Measurements from ENCODE around the gene PDHX. TPM values are rescaled to one million over a fixed set of nuclear protein-coding genes. Genes with fewer than 3 reads are reported as not detected.

The PDHX gene
- total RNA-seq, 1 donor from 2014 or later = 40.3 TPM

- Mint-ChIP-seq H3K27ac (no peak overlapping the region), H3K36me3 (peaks cover 13% of the 10 kb centered on the region), H3K4me3 (no peak overlapping the region), H3K4me1 (ENCODE audit: unreplicated experiment) (peaks cover under 1% of the 10 kb centered on the region), H3K27me3 (no peaks in the 10 kb centered on the region), H3K9me3 (no peaks in the 10 kb centered on the region)
- DNase-seq (ENCODE audit: extremely low spot score, unreplicated experiment) = no peak
- no peak for TF ChIP-seq CTCF (conservative IDR thresholded peaks at IDR 0.05)
Observed at GRCh38 chr11:34881900-34882299, 34.5 kb upstream of the PDHX start.

GRCh38 chr11:34886609-34887008, 29.8 kb upstream of the PDHX start:
- no peaks in the 10 kb centered on the region for H3K27me3 Mint-ChIP-seq
- no peak for TF ChIP-seq CTCF (conservative IDR thresholded peaks at IDR 0.05)
- DNase-seq (ENCODE audit: extremely low spot score, unreplicated experiment) = no peak
- no peaks in the 10 kb centered on the region for H3K9me3 Mint-ChIP-seq
- peaks cover 17% of the 10 kb centered on the region for H3K36me3 Mint-ChIP-seq
- no peak overlapping the region for H3K27ac Mint-ChIP-seq
- H3K4me3 Mint-ChIP-seq = no peak overlapping the region
- peaks cover 5% of the 10 kb centered on the region for H3K4me1 Mint-ChIP-seq (ENCODE audit: unreplicated experiment)

- no peak overlapping the region for H3K4me3 Mint-ChIP-seq
- DNase-seq (ENCODE audit: extremely low spot score, unreplicated experiment) = no peak
- H3K27me3 Mint-ChIP-seq = no peaks in the 10 kb centered on the region
- TF ChIP-seq CTCF (conservative IDR thresholded peaks at IDR 0.05) = no peak
- H3K27ac Mint-ChIP-seq = no peak overlapping the region
- H3K9me3 Mint-ChIP-seq = no peaks in the 10 kb centered on the region
- peaks cover 5% of the 10 kb centered on the region for H3K4me1 Mint-ChIP-seq (ENCODE audit: unreplicated experiment)
- H3K36me3 Mint-ChIP-seq = peaks cover 12% of the 10 kb centered on the region
Observed at GRCh38 chr11:34887260-34887659, 29.2 kb upstream of the PDHX start.

GRCh38 chr11:34890089-34890488, 26.3 kb upstream of the PDHX start:
- H3K27ac Mint-ChIP-seq = no peak overlapping the region
- no peaks in the 10 kb centered on the region for H3K9me3 Mint-ChIP-seq
- H3K27me3 Mint-ChIP-seq = no peaks in the 10 kb centered on the region
- no peak overlapping the region for H3K4me3 Mint-ChIP-seq
- peaks cover 8% of the 10 kb centered on the region for H3K36me3 Mint-ChIP-seq
- H3K4me1 Mint-ChIP-seq (ENCODE audit: unreplicated experiment) = peaks cover 5% of the 10 kb centered on the region
- TF ChIP-seq CTCF (conservative IDR thresholded peaks at IDR 0.05) = peak; percentile 67
- no peak for DNase-seq (ENCODE audit: extremely low spot score, unreplicated experiment)

GRCh38 chr11:34890812-34891211, 25.6 kb upstream of the PDHX start:
- Mint-ChIP-seq H3K4me3 (no peak overlapping the region), H3K36me3 (peaks cover 8% of the 10 kb centered on the region), H3K9me3 (no peaks in the 10 kb centered on the region), H3K27ac (no peak overlapping the region), H3K27me3 (no peaks in the 10 kb centered on the region), H3K4me1 (ENCODE audit: unreplicated experiment) (peaks cover 5% of the 10 kb centered on the region)
- TF ChIP-seq CTCF (conservative IDR thresholded peaks at IDR 0.05) = peak; percentile 74
- DNase-seq (ENCODE audit: extremely low spot score, unreplicated experiment) = no peak

- peaks cover 13% of the 10 kb centered on the region for H3K36me3 Mint-ChIP-seq
- H3K4me3 Mint-ChIP-seq = no peak overlapping the region
- no peak overlapping the region for H3K27ac Mint-ChIP-seq
- DNase-seq (ENCODE audit: extremely low spot score, unreplicated experiment) = no peak
- no peaks in the 10 kb centered on the region for H3K9me3 Mint-ChIP-seq
- no peak for TF ChIP-seq CTCF (conservative IDR thresholded peaks at IDR 0.05)
- no peaks in the 10 kb centered on the region for H3K27me3 Mint-ChIP-seq
- H3K4me1 Mint-ChIP-seq (ENCODE audit: unreplicated experiment) = peaks cover 5% of the 10 kb centered on the region
Observed at GRCh38 chr11:34891611-34892010, 24.8 kb upstream of the PDHX start.
